HG02763 (cell line): ENCODE data around the gene GCA.

Experiments used
- ATAC-seq: cut with Tn5 transposase; IDR thresholded peaks from one replicate; pipeline ENCODE4 v1.9.1; 2021; ENCODE audit warnings: mild to moderate bottlenecking, moderate library complexity; ENCODE audit not compliant: unreplicated experiment

GCA gene

GRCh38 chr2:162327806-162328205, 16.1 kb upstream of the GCA start:
- no peak for ATAC-seq

GRCh38 chr2:162328424-162329157, 15.3 kb upstream of the GCA start:
- ATAC-seq: peak; percentile 86

GRCh38 chr2:162330881-162331280, 13.1 kb upstream of the GCA start:
- ATAC-seq: no peak

GRCh38 chr2:162333968-162334367, 10.0 kb upstream of the GCA start:
- peak; percentile 74 for ATAC-seq

- no peak for ATAC-seq
These were observed 6.1 kb upstream of the GCA start for GRCh38 chr2:162337868-162338267.

GRCh38 chr2:162340822-162341221, 3.1 kb upstream of the GCA start:
- no peak for ATAC-seq

GRCh38 chr2:162342321-162342720, 1.6 kb upstream of the GCA start:
- no peak for ATAC-seq

- ATAC-seq: no peak
These were observed 1.1 kb upstream of the GCA start for GRCh38 chr2:162342841-162343240.

GRCh38 chr2:162343492-162343823, 474 bp upstream of the GCA start:
- no peak for ATAC-seq

- ATAC-seq: no peak
These were observed 652 bp downstream of the GCA start for GRCh38 chr2:162344617-162344950.

GRCh38 chr2:162365392-162365791, 21.5 kb downstream of the GCA start:
- ATAC-seq: no peak

GRCh38 chr2:162368494-162368893, 24.6 kb downstream of the GCA start:
- no peak for ATAC-seq

- no peak for ATAC-seq
These were observed 25.6 kb downstream of the GCA start for GRCh38 chr2:162369551-162369950.

- ATAC-seq: no peak
These were observed 27.0 kb downstream of the GCA start for GRCh38 chr2:162370931-162371330.

- no peak for ATAC-seq
These were observed 28.9 kb downstream of the GCA start for GRCh38 chr2:162372818-162373217.

GRCh38 chr2:162379719-162380580, 36.0 kb downstream of the GCA start:
- ATAC-seq: peak; percentile 69

- no peak for ATAC-seq
These were observed 37.9 kb downstream of the GCA start for GRCh38 chr2:162381851-162382250.

GRCh38 chr2:162382278-162382677, 38.3 kb downstream of the GCA start:
- no peak for ATAC-seq

- ATAC-seq: no peak
These were observed 41.6 kb downstream of the GCA start for GRCh38 chr2:162385536-162385935.

- ATAC-seq: no peak
These were observed 46.9 kb downstream of the GCA start for GRCh38 chr2:162390801-162391200.

GRCh38 chr2:162400336-162400735, 56.4 kb downstream of the GCA start:
- no peak for ATAC-seq

- no peak for ATAC-seq
These were observed 57.9 kb downstream of the GCA start for GRCh38 chr2:162401871-162402270.
